ENCODE data around the gene ETV1.

- TF ChIP-seq MAZ (IDR thresholded peaks at IDR 0.05; ENCODE audit: borderline replicate concordance, low read depth, low read length) (no peak), CEBPB (IDR thresholded peaks at IDR 0.05; ENCODE audit: low read depth, low read length) (no peak), USF2 (IDR thresholded peaks at IDR 0.05; ENCODE audit: low read depth, low read length) (no peak)
- TF ChIP-seq, protein P1, sequence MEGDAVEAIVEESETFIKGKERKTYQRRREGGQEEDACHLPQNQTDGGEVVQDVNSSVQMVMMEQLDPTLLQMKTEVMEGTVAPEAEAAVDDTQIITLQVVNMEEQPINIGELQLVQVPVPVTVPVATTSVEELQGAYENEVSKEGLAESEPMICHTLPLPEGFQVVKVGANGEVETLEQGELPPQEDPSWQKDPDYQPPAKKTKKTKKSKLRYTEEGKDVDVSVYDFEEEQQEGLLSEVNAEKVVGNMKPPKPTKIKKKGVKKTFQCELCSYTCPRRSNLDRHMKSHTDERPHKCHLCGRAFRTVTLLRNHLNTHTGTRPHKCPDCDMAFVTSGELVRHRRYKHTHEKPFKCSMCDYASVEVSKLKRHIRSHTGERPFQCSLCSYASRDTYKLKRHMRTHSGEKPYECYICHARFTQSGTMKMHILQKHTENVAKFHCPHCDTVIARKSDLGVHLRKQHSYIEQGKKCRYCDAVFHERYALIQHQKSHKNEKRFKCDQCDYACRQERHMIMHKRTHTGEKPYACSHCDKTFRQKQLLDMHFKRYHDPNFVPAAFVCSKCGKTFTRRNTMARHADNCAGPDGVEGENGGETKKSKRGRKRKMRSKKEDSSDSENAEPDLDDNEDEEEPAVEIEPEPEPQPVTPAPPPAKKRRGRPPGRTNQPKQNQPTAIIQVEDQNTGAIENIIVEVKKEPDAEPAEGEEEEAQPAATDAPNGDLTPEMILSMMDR (conservative IDR thresholded peaks at IDR 0.05; ENCODE audit: low read depth, low read length): no peak
Observed at GRCh38 chr7:13998866-13999265, 9.4 kb upstream of the ETV1 start.
